ENCODE data around the gene KMT5B.

Gene KMT5B

DNA sequence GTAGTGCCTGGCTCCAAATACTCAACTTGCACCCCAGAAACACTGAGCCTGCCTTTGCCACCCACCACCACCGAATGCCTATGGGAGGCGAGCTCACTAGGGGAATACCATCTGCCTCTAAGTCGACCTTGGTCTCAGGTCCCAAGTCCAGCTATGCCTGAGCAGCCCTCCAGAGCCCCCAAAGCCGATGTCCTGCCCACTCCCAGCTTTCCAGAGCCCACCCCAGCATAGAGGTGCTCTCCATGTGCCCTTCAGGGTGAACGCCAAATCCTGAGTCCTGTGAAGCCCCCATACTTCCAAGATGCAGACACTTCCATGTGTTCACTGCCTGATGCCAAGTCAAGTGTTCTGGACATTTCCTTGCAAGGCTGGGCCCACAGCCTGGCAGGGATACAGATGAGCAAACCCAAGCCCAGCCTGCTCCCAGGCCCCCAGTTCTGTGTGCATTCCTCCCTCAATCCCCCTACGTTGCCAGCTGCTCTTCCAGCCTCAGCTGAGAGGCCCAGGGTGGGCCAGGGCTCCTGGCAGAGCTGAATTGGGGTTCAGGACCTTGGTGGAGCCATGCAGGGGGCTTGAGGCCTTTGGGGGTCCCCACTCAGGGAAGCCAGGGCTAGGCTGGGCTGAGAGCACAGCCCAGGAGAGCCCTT lies 2.6 kb upstream of the KMT5B start:
- DNase-seq (ENCODE audit: low read depth) = no peak

DNA sequence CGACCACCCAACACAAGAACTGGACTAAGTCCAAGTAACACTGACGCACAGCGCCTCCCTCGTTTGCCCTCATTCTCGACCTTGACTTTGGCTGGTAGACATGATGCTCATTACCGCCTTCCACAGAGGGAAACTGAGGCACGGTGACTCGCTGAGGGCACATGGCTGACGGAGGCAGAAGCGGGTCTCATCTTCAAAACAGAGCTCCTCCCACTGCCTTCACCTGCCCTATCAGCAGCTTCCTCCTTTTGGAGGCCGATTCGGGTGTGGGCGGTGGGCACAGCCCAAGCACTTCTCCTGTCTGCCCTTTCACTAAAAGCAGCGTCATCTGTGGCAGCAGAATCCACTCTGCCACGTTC lies 2.0 kb upstream of the KMT5B start:
- DNase-seq (ENCODE audit: low read depth) = peak; percentile 11

DNA sequence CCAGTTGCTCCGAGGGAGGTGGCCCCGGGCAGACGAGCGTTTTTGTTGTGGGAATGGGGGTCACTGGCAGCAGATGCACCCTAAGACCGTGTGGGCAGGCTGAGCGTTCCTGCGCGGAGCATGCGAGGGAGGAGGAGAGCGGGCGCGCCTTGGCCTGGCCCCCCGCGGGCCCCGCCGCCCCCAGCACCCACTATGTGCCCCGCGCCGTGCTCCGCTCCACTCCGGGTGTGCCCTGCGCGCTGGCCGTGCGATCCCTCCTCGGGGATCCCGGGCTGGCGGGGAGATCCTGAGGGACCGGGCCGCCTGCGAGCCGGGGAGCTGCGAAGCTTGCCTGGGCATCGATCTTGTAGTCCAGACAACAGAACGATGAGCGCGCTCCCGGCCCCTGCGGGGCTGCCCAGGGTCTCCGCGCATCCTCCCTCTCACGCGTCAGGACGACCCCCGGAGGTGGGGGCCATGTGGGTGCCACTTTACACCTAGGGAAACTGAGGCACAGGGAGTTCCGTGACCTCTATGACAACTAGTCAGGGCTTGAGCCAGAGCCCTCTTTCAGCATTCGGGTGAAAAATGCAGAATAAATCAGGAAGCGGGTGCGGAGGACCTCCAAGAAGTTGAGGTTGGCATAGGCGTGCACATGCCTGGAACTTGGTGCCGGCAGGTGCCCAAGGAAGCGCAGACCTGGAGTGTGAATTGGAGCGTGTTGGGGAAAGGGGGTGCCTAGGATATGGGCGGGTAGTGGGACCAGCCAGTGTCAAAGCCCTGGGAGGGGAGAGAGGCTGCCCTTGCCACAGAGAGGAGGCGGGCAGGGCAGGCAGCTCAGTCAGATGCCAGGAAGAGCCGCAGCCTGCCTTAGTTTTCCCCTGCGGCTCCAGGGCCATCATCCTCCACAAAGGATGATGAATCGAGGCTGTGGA lies 1.3 kb upstream of the KMT5B start:
- DNase-seq (ENCODE audit: low read depth) = peak; percentile 11

DNA sequence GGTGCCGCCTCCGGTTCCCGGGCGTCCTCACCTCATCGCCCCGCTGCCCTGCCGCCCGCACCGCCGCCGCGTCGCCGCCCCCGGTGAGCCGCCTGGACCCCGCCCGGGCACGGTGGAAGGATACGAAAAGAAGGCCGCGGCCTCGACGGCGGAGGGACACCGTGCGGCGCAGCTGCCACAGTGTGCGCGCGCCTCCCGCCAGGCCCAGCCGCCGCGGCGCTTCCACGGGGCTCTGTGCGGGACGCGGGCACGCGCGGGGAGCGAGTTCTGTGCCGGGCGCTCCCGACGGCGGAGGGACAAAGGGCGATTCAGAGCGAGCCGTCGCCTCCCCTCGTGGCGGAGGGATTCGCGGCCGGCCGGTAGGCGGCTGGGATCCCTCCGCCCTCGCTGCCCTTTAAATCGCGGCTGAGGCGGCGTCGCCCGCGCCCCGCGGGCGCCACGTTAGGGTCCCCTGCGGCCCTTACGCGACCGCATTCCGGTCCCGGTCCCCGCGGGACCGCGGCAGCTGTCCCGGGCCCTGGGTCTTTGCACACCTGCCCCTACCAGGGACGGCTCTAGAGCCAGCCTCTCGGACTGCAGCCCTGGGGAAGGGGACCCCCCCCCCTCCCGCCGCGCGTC lies 568 bp upstream of the KMT5B start:
- DNase-seq (ENCODE audit: low read depth) = peak; percentile 66

DNA sequence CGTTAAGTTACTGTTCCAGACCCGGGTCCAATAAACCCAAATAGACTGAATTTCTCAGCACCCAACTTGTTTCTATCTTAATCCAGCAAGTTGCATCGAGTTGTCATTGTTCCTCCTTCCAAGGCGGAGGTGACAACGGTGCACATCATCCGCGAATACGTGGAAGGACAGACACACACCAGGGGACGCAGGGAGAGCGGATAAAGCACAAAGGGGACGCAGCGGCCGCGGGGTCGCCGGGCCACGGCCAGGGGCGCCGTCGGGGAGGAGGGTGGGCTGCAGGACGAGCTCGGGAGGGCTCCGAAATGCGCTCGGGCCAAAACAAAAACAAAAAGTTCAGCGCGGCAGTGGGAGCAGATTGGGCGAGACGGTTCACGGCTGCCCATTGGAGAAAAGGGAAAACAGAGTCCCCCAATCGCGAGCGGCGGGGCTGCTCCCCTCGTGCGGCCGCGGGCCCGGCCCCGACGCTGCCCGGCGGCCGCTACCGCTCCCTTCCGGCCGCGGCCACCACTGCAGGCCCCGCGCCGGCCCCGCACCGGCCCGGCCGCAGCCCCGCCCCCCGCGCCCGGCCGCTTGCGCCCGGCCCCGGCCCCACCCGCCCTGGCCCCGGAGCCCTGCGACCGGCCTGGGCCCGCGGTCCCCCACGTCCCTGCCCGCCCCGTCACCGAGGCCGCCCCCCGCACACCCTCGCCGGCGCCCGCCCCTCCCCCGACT lies 518 bp downstream of the KMT5B start:
- DNase-seq (ENCODE audit: low read depth) = peak; percentile 45

DNA sequence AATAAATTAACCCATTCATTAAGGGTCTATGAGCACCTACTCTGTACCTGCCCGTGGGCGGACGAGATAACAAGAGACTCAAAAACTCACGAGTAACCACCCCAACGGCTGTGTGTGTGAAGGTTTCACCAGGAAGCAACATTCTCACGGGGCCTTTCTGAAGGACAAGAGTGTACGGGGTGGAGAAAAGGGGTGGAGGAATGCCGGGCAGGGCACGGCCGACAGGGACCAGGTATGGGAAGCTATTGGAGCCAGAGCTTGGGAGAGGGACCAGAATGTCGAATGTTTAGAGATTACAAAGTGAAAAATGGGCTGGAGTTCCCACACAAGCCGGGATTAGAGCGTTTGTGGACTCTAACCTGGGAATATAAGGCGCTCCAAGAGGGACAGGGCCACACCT lies 1.6 kb downstream of the KMT5B start:
- no peak for DNase-seq (ENCODE audit: low read depth)

DNA sequence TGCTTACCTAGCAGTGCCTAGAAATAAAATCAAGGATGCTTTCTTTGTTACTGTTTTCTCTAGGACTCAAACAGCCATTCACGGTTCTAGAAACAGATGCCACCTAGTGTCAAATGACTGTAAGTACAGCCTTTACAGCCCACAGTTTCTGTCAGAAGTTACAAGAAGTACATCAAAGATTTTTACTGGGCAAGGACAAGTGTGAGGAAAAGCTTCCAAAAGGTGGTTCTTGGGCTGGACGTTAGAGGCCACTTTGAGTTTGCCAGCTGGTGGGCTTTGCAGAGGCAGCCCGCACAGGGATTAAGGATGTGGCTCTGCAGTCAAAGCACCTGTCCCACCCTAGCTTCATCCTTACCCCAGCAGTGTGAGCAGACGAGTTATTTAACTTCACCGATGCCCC lies 6.9 kb downstream of the KMT5B start:
- DNase-seq (ENCODE audit: low read depth) = no peak

DNA sequence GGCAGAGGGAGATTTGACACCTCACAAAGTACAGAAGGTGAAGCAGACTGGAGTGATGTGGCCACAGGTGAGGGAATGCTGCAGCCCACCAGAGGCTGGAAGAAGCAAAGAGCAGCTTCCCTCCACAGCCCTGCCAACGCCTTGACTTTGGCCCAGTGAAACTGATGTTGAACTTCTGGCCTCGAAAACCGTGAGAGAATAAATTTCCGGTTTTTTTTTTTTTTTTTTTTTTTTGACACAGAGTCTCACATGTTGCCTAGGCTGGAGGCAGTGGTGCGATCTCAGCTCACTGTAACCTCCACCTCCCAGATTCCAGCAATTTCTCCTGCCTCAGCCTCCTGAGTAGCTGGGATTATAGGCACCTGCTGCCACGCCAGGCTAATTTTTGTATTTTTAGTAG lies 8.7 kb downstream of the KMT5B start:
- DNase-seq (ENCODE audit: low read depth) = no peak

DNA sequence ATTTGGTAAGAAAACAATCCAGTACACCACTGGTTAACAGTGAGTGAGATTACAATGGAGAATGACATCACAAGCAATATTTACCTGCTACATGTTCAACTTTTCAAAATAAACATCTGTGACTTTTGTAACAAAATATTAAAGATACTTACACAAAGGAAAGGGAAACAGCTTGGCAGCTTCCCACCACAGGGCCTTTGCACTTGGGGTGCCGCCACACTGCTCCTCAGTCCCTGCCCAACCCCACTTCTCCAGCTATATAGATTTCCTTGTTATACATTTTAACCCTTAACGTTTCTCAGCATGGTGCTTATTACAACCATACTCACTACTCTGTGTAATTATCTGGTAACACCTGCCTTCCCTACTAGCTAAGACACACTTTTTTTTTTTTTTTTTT lies 10.9 kb downstream of the KMT5B start:
- no peak for DNase-seq (ENCODE audit: low read depth)

DNA sequence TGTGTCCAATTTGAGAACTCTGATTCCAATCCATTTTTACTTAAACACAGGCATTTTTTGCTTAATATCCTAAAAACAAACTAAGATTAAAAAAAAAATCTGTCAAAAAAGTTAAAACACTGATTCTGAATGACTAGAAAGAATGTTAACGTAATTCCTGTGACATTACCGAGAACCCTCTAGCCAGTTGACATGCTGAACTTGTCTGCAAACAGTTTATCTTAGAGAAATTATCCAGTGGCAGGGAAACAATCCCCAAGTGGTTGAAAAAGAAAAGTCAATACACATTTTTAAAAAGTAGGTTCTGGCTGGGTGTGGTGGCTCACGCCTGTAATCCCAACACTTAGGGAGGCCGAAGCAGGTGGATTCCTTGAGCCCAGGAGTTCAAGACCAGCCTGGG lies 11.6 kb downstream of the KMT5B start:
- DNase-seq (ENCODE audit: low read depth) = no peak

DNA sequence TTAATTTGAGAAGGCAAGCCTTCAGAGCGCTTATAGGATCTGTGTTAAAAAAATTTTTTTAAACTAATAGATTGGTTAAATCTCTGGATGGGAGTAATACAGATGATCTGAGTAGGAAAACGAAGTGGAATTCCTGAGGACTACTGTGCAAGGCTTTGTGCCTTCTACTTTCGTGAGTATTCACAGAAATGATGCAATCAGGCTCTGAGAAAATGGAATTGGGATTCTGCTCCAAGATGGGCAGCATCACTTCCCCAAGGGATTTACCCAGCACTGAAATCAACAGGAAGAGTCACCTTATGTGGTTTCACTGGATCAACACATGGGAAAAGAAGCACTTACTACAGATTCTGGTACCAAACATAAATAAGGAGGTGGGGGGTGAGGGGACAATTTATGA lies 12.5 kb downstream of the KMT5B start:
- DNase-seq (ENCODE audit: low read depth) = no peak

DNA sequence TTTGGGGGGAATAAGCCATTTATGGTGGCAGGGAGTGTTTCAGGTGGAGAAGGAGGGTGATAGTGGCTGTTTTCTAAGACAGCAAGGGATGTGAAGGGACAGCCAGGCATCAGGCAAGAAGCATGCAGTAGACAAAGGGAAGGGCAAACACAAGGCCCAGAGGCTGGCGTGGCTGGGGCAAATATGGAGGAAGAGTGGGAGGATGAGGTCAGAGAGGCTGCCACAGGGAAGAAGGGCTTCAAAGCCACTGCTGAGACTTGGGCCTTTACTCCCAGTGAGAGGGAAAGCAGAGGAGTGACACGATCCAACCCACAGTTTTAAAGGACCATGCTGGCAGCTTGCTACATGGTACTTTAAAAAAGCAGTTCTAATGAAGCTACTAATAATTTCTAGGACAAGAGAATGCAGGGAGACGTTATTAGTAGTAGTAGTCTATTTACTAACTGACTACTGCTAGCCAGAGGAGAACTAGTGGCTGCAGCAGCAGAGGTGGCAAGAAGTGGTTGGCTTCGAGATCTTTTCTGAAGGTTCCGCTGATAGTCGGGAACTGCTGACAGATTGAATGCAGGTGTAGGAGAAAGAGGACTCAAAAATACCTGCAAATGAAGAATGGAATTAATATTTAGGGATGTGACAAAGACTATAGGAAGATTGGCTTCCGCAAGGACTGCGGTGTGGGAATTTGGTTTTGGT lies 13.7 kb downstream of the KMT5B start:
- no peak for DNase-seq (ENCODE audit: low read depth)

DNA sequence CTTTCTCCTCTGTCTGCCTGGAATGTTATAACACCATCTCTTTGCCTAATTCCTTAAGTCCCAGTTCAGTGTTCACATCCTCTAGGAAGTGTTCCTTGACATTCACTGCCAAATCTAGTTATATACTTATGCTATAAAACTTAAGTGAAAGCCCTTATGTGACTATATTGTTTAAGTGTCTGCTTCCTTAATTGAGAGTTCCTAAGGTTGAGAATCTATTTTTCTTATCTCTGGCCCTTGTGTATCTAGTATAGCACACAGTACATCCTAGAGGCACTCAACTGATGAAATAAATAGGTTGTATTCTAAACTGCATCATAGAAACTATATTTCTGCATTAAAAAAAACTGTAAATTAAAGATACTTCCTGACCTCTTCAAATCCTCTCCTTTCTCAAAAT lies 16.9 kb downstream of the KMT5B start:
- no peak for DNase-seq (ENCODE audit: low read depth)

DNA sequence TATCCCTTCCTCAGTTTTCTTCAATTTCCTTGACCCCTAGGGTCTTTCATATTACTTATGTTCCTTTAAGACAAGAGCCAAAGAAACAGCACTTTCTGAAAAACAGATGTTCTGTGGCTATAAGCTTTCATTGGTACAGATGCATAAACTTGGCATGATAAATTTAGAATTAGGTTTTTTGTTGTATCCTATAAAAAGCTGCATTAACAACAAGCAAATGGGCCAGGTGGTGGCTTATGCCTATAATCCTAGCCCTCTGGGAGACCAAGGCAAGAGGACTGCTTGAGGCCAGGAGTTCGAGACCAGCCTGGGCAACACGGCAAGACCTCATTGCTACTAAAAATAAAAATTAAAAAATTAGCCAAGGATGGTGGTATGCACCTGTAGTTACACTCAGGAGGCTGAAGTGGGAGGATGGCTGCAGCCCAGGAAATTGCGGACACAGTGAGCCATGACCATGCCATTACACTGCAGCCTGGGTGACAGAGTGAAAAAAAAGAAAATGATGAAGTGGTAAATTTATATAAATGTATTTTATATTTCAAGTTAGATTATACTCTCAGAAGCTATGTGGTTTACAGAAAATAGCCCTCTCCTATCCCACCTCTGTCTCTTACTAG lies 18.3 kb downstream of the KMT5B start:
- no peak for DNase-seq (ENCODE audit: low read depth)

DNA sequence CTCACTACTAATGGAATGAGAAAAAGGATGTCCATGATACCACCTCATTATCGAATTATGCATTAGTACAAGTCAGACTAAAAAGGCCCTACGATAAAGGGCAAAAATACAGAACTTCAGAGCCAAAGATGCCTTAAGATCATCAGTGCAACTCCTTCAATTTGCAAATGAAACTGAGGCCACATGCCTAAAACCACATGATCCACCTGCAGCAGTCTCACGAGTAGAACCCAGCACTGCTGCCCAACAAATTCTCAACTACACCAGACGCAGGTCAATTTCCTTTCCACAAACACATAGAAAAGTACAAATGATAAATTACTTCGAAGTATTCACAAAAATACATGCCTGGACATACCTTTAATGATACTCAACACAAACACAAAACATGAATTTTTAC lies 20.1 kb downstream of the KMT5B start:
- no peak for DNase-seq (ENCODE audit: low read depth)

DNA sequence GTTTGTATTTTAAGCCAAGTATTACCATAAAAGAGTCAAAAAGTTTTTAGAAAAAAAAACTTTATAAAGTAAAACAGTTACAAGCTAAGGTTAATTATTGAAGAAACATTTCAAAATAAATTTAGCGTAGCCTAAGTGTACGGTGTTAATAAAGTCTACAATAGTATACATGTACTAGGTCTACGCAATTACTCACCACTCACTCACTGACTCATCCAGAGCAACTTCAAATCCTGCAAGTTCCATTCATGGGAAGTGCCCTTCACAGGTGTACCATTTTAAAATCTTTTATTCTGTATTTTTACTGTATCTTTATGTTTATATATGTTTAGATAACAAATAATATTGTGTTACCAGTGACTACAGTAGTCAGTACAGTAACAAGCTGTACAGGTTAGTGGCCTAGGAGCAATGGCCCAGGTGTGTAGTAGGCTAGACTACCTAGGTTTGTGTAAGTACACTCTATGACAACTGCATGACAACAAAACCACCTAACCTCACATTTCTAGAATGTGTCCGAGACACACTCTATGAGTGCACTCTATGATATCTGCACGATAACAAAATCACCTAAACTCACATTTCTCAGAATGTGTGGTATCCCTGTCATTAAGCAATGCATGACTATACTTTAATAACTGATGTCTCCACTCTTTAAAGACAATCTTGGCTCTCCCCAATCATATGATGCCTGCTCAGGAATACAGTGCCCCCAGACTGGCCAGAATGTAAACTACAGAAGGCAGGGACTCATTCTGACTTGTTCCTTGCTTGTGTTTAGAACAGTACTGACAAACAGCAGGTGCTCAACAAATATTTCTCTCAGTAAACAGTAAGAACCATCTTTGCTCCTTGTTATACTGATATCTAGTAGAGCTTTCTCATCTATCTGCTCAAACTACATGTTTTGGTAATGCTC lies 21.2 kb downstream of the KMT5B start:
- no peak for DNase-seq (ENCODE audit: low read depth)

DNA sequence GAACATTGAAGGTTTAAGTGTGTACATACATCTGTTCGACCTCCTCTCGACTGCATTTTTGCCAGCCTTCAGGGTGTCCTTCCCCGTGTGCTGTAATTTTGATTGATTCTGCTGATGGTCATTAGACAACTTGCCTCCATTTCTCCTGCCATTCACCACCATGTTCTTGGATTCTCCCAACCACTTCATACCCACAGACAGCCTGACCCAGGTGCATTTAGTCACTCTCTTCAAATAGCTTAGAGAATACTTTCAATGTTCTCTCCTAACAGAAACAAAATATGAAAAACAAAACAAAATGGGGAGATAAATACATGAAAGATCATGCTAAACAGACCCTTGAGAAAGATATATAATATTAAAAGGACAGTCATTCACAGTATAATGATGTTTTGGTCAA lies 23.2 kb downstream of the KMT5B start:
- no peak for DNase-seq (ENCODE audit: low read depth)

DNA sequence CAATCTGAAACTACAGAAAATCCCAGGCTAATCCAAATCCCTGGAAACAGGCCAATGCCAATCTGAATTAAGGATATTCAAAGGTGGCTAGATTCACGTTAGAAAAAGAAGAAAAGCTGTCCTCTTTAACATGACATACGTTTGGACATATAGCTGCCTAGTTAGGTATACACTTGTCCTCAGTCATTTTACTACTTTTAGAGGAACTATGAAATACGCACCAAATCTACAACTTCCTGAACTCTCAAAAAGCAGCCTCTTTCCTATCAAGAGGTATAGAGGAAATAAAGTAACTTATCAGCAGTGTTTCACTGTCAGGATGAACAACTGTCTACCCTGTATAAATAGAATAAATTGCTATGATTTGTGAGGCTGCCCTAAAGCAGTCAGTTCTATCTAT lies 24.0 kb downstream of the KMT5B start:
- no peak for DNase-seq (ENCODE audit: low read depth)

DNA sequence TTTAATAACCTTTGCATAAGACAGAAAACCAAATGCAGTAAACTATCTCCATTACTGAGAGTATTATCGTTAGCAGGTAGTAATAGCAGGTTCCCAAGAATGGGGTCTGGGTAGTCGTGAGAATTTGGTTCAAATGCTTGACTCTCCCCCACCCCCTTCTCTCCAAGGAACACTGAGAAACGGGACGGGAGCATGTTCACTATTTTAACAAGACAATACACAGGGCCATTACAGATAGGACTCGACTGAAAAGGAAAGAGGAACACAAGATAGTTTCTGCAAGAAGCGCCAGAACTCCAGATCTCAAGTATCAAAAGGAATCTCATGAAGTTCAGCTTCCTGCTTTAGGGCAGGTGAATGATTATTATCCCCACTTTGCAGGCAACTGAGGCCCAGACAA lies 27.0 kb downstream of the KMT5B start:
- no peak for DNase-seq (ENCODE audit: low read depth)

DNA sequence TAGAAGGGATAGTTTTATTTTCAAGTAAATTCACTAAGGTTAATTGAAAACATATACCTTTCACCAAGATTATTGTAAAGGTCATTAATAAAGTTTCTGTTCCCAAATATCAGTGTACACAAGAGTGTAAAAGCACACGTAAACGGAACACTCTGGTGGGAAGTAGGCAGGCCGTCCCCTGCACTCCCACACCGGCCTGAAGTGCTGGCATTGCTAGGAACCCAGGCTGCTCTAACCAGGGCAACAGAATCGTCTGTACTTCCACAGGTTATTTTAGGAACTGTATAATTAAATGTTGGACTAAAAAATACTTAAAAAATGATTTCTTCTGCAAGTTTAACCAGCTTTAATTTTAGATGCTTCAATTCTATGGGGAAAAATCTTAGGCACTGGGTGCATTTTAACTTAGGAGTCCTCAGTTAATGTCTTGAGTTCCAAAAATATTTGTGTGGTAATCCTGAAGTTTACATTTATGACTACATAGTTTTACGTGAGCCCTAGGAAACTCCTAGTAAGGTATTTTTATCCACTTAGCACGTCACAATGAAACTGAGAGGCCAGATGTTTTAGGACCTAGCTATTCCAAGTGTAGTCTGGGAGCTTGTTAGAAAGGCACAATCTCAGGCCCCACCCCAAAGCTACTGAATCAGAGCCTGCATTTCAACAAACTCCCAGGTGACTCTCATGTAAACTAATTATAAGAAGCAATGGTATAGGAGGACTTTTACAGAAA lies 31.2 kb downstream of the KMT5B start:
- no peak for DNase-seq (ENCODE audit: low read depth)

All from stimulated activated CD8-positive, alpha-beta memory T cell treated with anti-CD3 and anti-CD28 coated beads, Interleukin-4, amount 100 ng/mL, for 24 hours (primary cell).